ENCODE measurements around the gene MARK3. TPM values are rescaled to one million over a fixed set of nuclear protein-coding genes. Genes with fewer than 3 reads are reported as not detected.
A peak's percentile ranks its signal among the peaks of the same experiment; 100 is the strongest.

MARK3 gene
- total and polyA plus RNA-seq, 2 donors (not counting 1 experiment from before 2014, with no cell fraction given) = 73.0 to 142 TPM

DNA sequence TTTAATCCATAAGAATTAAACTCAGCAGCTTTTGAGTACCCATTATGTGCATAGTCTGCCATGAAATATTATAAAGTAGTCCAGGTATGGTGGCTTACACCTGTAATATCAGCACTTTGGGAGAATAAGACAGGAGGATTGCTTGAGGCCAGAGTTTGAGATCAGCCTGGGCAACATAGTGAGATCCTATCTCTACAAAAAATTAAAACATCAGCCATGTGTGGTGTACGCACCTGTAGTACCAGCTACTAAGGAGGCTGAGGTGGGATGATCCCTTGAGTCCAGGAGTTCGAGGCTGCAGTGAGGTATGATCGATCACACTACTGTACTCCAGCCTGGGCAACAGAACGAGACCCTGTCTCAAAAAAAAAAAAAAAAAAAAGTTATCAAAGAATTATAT lies 15.3 kb downstream of the MARK3 start:
- Mint-ChIP-seq H3K9me3 (ENCODE audit: insufficient read depth) (no peaks in the 10 kb centered on the region), H3K27me3 (no peaks in the 10 kb centered on the region), H3K4me3 (peak overlapping the region; percentile 14), H3K4me1 (peaks cover 63% of the 10 kb centered on the region), H3K27ac (no peak overlapping the region)
- Histone ChIP-seq H3K79me2 (ENCODE audit: control insufficient read depth, insufficient read depth, low read length) (peaks cover 96% of the 10 kb centered on the region), H3K4me1 (ENCODE audit: control insufficient read depth in 2 of 2, insufficient read depth in 2 of 2, low read length in 2 of 2) (peaks cover 23 to 32% of the 10 kb centered on the region in 2 donors), H2AFZ (ENCODE audit: insufficient read depth, low read depth, low read length, poor library complexity, severe bottlenecking) (no peak overlapping the region), H3K36me3 (replicated peaks in 1 of 2; ENCODE audit: control extremely low read depth in 1 of 2, control insufficient read depth in 1 of 2, extremely low read depth in 1 of 2, insufficient read depth in 2 of 2, low read length in 1 of 2) (peaks cover 0 to 2% of the 10 kb centered on the region in 2 experiments), H4K20me1 (ENCODE audit: control insufficient read depth, insufficient read depth, low read length, poor library complexity, severe bottlenecking) (peaks cover 93% of the 10 kb centered on the region), H3K4me2 (replicated peaks; ENCODE audit: low read depth, low read length, poor library complexity, severe bottlenecking) (peak overlapping the region; percentile 34), H3K9ac (ENCODE audit: low read length) (no peak overlapping the region), H3K9me3 (ENCODE audit: control extremely low read depth in 1 of 3, control insufficient read depth in 2 of 3, insufficient read depth in 1 of 3, low read length in 2 of 3) (no peaks in the 10 kb centered on the region), H3K4me3 (ENCODE audit: control extremely low read depth in 1 of 5, extremely low read depth in 1 of 5, insufficient read depth in 1 of 5, low read depth in 2 of 5, low read length in 4 of 5) (no peak overlapping the region), H3K27me3 (replicated peaks in 1 of 4; ENCODE audit: control extremely low read depth in 1 of 4, control insufficient read depth in 3 of 4, insufficient read depth in 4 of 4, low read length in 3 of 4) (no peaks in the 10 kb centered on the region), H3K27ac (ENCODE audit: low read length in 2 of 2) (no peak overlapping the region)
- DNase-seq = no peak
- ChIA-PET CTCF (interaction anchor here (1.5 kb wide), 1 partner anchor 9 kb away, joined by 8 read pairs; no protein-coding TSS in a partner anchor), POLR2A (interaction anchor here (0.7 kb wide), 1 partner anchor 9 kb away, joined by 6 read pairs; no protein-coding TSS in a partner anchor)
- WGBS (ENCODE audit: insufficient coverage) = no CpG with 5 or more reads among the region's 4 CpGs
- intact Hi-C loops (cut with micrococcal nuclease) = no loop called here
- no peak for ATAC-seq (ENCODE audit: low read depth)
- TF ChIP-seq, protein P1, sequence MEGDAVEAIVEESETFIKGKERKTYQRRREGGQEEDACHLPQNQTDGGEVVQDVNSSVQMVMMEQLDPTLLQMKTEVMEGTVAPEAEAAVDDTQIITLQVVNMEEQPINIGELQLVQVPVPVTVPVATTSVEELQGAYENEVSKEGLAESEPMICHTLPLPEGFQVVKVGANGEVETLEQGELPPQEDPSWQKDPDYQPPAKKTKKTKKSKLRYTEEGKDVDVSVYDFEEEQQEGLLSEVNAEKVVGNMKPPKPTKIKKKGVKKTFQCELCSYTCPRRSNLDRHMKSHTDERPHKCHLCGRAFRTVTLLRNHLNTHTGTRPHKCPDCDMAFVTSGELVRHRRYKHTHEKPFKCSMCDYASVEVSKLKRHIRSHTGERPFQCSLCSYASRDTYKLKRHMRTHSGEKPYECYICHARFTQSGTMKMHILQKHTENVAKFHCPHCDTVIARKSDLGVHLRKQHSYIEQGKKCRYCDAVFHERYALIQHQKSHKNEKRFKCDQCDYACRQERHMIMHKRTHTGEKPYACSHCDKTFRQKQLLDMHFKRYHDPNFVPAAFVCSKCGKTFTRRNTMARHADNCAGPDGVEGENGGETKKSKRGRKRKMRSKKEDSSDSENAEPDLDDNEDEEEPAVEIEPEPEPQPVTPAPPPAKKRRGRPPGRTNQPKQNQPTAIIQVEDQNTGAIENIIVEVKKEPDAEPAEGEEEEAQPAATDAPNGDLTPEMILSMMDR (IDR thresholded peaks at IDR 0.05) = no peak
- no peak for TF ChIP-seq EZH2 (IDR thresholded peaks at IDR 0.05; ENCODE audit: borderline replicate concordance, insufficient read depth, low read depth, low read length, poor library complexity, severe bottlenecking)

Measured in B cell (primary cell).